Kidney (tissue), 14 donors: ENCODE results near the gene LRBA. TPM values are rescaled to one million over a fixed set of nuclear protein-coding genes. Genes with fewer than 3 reads are reported as not detected.
"Not testable (repeated sequence)": the region's sequence is repeated elsewhere in the genome, so short reads cannot be mapped to it uniquely, and the experiment has no call there.

Experiments used
- DNase-seq, 5 donors: peaks; one replicate each; pipeline ENCODE4 v3.0.0-alpha.2; 2013 to 2020
- FAIRE-seq: peaks from 2 replicates; lab custom pipeline; 2012; peaks lifted over from hg19 to GRCh38; lab: Jason Lieb, UNC
- H3K27ac ChIP-seq, 2 donors: one replicate each; pipeline ENCODE4 v1.7.0; 2013; ENCODE audit warnings: low read depth in 2 of 2, low read length in 2 of 2, inconsistent platforms in 1 of 2
- H3K27me3 ChIP-seq: one replicate; pipeline ENCODE4 v1.7.1; 2013; ENCODE audit warnings: low read length, inconsistent platforms; ENCODE audit not compliant: control insufficient read depth, insufficient read depth
- H3K36me3 ChIP-seq, 3 donors: one replicate each; pipeline versions ENCODE4 v1.7.0 to v1.7.1; 2013; ENCODE audit warnings: low read length in 3 of 3, control low read depth in 1 of 3, inconsistent platforms in 1 of 3; ENCODE audit not compliant: insufficient read depth in 3 of 3, control insufficient read depth in 2 of 3
- H3K4me1 ChIP-seq, 3 donors: one replicate each; pipeline versions ENCODE4 v1.7.0 to v1.7.1; 2013; ENCODE audit warnings: low read length in 3 of 3, inconsistent platforms in 1 of 3, low read depth in 1 of 3; ENCODE audit not compliant: control insufficient read depth in 2 of 3, insufficient read depth in 2 of 3
- H3K4me3 ChIP-seq, 3 donors: one replicate each; pipeline versions ENCODE4 v1.7.0 to v1.8.1; 2013; ENCODE audit warnings: low read length in 3 of 3, control low read depth in 1 of 3, inconsistent platforms in 1 of 3
- H3K9ac ChIP-seq, 3 donors: one replicate each; pipeline versions ENCODE4 v1.7.0 to v1.7.1; 2013; ENCODE audit warnings: low read length in 3 of 3, control low read depth in 1 of 3, inconsistent platforms in 1 of 3
- H3K9me3 ChIP-seq, 3 donors: one replicate each; pipeline versions ENCODE4 v1.7.0 to v1.7.1; 2013; ENCODE audit warnings: low read length in 3 of 3, control low read depth in 1 of 3, inconsistent platforms in 1 of 3; ENCODE audit not compliant: control insufficient read depth in 2 of 3, insufficient read depth in 1 of 3
- intact Hi-C: fragments of 100-400 bp; cut with DNase I; formaldehyde crosslinking; loops from one replicate; pipeline ENCODE4 v1.11.1; 2022
- polyA plus RNA-seq: library from polyadenylated mRNA; stranded (reverse); fragments of 350-450 nt; fragmentation: Illumina TruSeq; extraction: RNeasy Lipid Tissue Mini Kit (QIAGEN cat#74804); gene quantifications from one replicate; pipeline ENCODE4 v1.2.3, GENCODE V29; 2014; ENCODE audit warnings: low read depth, low replicate concordance; ENCODE audit not compliant: insufficient read depth
- total RNA-seq: library from RNA; stranded (reverse); fragmentation: NEBNext Ultra II Directional; extraction: Animal tissue kit (Norgen Biotek cat#: 25700); gene quantifications from one replicate; pipeline ENCODE4 v1.2.1, GENCODE V29; 2021
- TF ChIP-seq, protein P1 (sequence below): IDR thresholded peaks from 3 replicates; pipeline ENCODE4 v1.5.1; 2012; ENCODE audit warnings: mild to moderate bottlenecking, moderate library complexity, borderline replicate concordance; ENCODE audit not compliant: insufficient read depth; ENCODE audit errors: extremely low read depth
- donor health status: control.
- donor health status: control.
- donor health status: control.
- donor health status: control.
- donor health status: control.
- donor health status: DM: yes; HTN: yes; CAD: no.
- donor health status: Normal renal cell carcinoma (clear cell type).

LRBA gene
- total and polyA plus RNA-seq, 2 donors from 2014 or later: 20.3 to 76.7 TPM

DNA sequence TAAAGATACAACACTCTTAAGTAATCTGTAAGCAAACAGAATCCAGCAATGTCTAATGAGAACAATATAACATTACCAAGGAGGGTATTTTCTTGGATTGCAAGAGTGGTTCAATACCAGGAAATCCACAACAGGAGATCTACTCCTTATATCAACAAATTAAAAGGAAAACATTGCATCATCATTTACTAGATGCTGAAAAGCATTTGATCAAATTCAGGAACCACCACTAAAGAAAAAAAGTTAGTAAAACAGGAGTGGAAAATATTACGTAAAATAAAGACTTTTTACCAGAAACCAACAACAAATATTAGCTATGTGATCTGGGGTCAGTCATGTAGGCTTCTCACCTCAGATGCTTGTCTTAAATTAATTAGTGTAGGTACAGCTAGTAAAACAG lies 499.9 kb downstream of the LRBA start:
- no peak for FAIRE-seq
- H3K36me3 ChIP-seq: no peaks in the 10 kb centered on the region
- intact Hi-C loops: no loop called here
- TF ChIP-seq, protein P1, sequence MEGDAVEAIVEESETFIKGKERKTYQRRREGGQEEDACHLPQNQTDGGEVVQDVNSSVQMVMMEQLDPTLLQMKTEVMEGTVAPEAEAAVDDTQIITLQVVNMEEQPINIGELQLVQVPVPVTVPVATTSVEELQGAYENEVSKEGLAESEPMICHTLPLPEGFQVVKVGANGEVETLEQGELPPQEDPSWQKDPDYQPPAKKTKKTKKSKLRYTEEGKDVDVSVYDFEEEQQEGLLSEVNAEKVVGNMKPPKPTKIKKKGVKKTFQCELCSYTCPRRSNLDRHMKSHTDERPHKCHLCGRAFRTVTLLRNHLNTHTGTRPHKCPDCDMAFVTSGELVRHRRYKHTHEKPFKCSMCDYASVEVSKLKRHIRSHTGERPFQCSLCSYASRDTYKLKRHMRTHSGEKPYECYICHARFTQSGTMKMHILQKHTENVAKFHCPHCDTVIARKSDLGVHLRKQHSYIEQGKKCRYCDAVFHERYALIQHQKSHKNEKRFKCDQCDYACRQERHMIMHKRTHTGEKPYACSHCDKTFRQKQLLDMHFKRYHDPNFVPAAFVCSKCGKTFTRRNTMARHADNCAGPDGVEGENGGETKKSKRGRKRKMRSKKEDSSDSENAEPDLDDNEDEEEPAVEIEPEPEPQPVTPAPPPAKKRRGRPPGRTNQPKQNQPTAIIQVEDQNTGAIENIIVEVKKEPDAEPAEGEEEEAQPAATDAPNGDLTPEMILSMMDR: no peak
- no peaks in the 10 kb centered on the region for H3K27me3 ChIP-seq
- DNase-seq: no peak
- no peak overlapping the region for H3K9ac ChIP-seq
- no peaks in the 10 kb centered on the region for H3K9me3 ChIP-seq
- H3K4me1 ChIP-seq: no peaks in the 10 kb centered on the region
- H3K27ac ChIP-seq: no peak overlapping the region
- H3K4me3 ChIP-seq: no peak overlapping the region

DNA sequence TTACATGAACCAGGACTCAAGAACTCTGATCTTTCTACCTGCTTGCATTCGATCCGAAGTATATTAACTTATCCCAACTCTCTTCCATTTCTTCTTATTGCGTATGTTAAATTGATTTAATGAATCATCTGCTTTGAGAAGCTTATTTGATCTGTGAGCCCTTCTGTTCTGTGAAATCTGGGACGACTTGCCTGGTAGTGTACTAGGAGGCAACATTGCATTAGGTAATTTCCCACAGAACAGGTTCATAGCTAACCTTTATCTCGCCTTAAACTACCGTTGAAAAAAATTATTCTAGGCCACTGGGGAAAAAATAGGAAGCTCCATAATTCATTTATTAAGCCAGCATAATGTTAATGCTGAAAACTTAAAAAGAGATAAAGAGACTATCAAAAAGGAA lies 500.4 kb downstream of the LRBA start:
- FAIRE-seq: no peak
- TF ChIP-seq, protein P1: no peak
- H3K9me3 ChIP-seq: no peaks in the 10 kb centered on the region
- H3K36me3 ChIP-seq: no peaks in the 10 kb centered on the region
- H3K4me1 ChIP-seq: no peaks in the 10 kb centered on the region
- H3K4me3 ChIP-seq: no peak overlapping the region
- no peak for DNase-seq
- H3K27me3 ChIP-seq: no peaks in the 10 kb centered on the region
- H3K9ac ChIP-seq: no peak overlapping the region
- no peak overlapping the region for H3K27ac ChIP-seq
- intact Hi-C loops: no loop called here

DNA sequence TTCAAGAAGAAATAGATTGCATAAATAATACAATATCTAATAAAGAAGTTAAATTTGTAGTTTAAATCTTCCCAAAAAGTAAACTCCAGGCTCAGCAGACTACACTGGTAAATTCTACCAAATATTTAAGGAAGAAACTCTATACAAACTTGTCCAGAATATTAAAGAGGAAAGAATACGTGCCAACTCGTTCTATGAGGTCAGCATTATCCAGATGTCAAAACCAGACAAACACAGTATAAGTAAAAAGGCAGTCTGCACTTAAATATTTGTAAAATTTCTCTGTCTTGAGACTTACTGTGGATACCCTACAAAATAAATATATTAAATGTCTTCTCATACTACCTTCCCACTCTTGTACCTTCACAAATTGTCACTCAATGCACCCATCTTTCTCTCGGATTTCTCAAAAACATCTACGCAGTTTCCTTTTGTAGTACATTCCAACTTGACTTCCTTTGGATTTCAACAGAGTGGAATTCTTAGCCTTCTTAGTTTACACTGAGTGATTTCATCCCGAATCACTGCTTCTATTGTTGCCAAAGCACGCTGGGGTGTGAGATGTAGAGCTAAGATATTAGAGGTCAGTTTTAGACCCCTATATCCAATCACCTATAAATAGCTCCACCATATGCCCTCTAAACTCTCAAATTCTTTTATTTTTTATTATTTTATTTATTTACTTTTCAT lies 504.8 kb downstream of the LRBA start:
- H3K9ac ChIP-seq: no peak overlapping the region
- FAIRE-seq (no peak), DNase-seq (no peak)
- H3K4me1 ChIP-seq: no peaks in the 10 kb centered on the region
- H3K9me3 ChIP-seq: no peaks in the 10 kb centered on the region
- TF ChIP-seq, protein P1: no peak
- H3K36me3 ChIP-seq: no peaks in the 10 kb centered on the region
- no peak overlapping the region for H3K27ac ChIP-seq
- H3K27me3 ChIP-seq: no peaks in the 10 kb centered on the region
- H3K4me3 ChIP-seq: no peak overlapping the region
- intact Hi-C loops: no loop called here

DNA sequence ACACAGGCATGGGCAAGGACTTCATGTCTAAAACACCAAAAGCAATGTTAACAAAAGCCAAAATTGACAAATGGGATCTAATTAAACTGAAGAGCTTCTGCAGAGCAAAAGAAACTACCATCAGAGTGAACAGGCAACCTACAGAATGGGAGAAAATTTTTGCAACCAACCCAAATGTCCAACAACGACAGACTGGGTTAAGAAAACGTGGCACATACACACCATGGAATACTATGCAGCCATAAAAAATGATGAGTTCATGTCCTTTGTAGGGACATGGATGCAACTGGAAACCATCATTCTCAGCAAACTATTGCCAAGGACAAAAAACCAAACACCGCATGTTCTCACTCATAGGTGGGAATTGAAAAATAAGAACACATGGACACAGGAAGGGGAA lies 507.4 kb downstream of the LRBA start:
- H3K36me3 ChIP-seq, H3K9me3 ChIP-seq, H3K4me3 ChIP-seq, DNase-seq, intact Hi-C loops, H3K4me1 ChIP-seq, FAIRE-seq, H3K27ac ChIP-seq, H3K27me3 ChIP-seq, H3K9ac ChIP-seq: not testable (repeated sequence)
